ENCODE results near the gene RRP12.

Gene RRP12

GRCh38 chr10:97385565-97385964, 15.6 kb downstream of the RRP12 start:
- ChIA-PET POLR2A (no interaction called here), CTCF (interaction anchor here (0.6 kb wide), 2 partner anchors 52 to 59 kb away, joined by 4 to 7 read pairs; no protein-coding TSS in a partner anchor)
- TF ChIP-seq ARNT (IDR thresholded peaks at IDR 0.05) (no peak), SP1 (IDR thresholded peaks at IDR 0.05) (no peak), L3MBTL2 (conservative IDR thresholded peaks at IDR 0.05) (no peak), PKNOX1 (IDR thresholded peaks at IDR 0.05) (no peak), CTBP1 (IDR thresholded peaks at IDR 0.05; ENCODE audit: borderline replicate concordance) (no peak), ELF4 (IDR thresholded peaks at IDR 0.05) (no peak), ZNF384 (IDR thresholded peaks at IDR 0.05) (no peak), LEF1 (IDR thresholded peaks at IDR 0.05; ENCODE audit: borderline replicate concordance) (no peak), FOXK2 (IDR thresholded peaks at IDR 0.05) (no peak), HDGF (IDR thresholded peaks at IDR 0.05; ENCODE audit: borderline replicate concordance) (no peak), SUZ12 (IDR thresholded peaks at IDR 0.05) (no peak), FOXA1 (IDR thresholded peaks at IDR 0.05) (no peak), TARDBP (IDR thresholded peaks at IDR 0.05) (no peak), FOXM1 (IDR thresholded peaks at IDR 0.05; ENCODE audit: borderline replicate concordance) (no peak), BHLHE40 (IDR thresholded peaks at IDR 0.05; ENCODE audit: borderline replicate concordance) (no peak), NFRKB (IDR thresholded peaks at IDR 0.05) (no peak)
- DNase-seq (ENCODE audit: extremely low spot score): no peak

DNA sequence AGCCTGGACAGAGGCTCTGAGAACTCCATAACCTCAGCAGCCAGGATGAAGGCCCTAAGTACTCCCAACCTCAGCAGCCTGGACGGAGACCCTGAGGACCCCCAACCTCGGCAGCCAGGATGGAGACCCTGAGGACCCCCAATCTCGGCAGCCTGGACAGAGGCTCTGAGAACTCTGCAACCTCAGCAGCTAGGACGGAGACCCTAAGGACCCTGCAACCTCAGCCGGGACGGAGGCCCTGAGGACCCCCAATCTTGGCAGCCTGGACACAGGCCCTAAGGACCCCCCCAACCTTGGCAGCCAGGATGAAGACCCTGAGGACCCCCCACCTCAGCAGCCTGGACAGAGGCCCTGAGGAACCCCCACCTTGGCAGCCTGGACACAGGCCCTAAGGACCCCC, 16.5 kb downstream of the RRP12 start:
- DNase-seq (ENCODE audit: extremely low spot score): no peak
- POLR2A ChIA-PET: no interaction called here
- TF ChIP-seq FOXA1 (IDR thresholded peaks at IDR 0.05) (no peak), CTBP1 (IDR thresholded peaks at IDR 0.05; ENCODE audit: borderline replicate concordance) (no peak), L3MBTL2 (conservative IDR thresholded peaks at IDR 0.05) (no peak), NFRKB (IDR thresholded peaks at IDR 0.05) (no peak), FOXM1 (IDR thresholded peaks at IDR 0.05; ENCODE audit: borderline replicate concordance) (no peak), HDGF (IDR thresholded peaks at IDR 0.05; ENCODE audit: borderline replicate concordance) (no peak), LEF1 (IDR thresholded peaks at IDR 0.05; ENCODE audit: borderline replicate concordance) (no peak), ELF4 (IDR thresholded peaks at IDR 0.05) (no peak), TARDBP (IDR thresholded peaks at IDR 0.05) (no peak), ZNF384 (IDR thresholded peaks at IDR 0.05) (no peak), SP1 (IDR thresholded peaks at IDR 0.05) (no peak)
- CTCF ChIA-PET: no interaction called here

DNA sequence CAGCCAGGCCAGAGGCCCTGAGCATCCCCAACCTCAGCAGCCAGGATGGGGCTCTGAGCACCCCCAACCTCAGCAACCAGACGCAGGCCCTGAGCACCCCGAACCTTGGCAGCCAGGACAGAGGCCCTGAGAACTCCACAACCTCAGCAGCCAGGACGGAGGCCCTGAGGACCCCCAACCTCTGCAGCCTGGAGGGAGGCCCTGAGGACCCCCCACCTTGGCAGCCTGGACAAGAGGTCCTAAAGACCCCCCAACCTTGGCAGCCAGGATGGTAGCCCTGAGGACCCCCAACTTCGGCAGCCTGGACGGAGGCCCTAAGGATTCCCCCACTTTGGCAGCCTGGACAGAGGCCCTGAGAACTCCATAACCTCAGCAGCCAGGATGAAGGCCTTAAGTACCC, 17.0 kb downstream of the RRP12 start:
- no peak for DNase-seq (ENCODE audit: extremely low spot score)
- CTCF ChIA-PET: no interaction called here
- no peak for TF ChIP-seq TARDBP (IDR thresholded peaks at IDR 0.05)
- POLR2A ChIA-PET: no interaction called here

DNA sequence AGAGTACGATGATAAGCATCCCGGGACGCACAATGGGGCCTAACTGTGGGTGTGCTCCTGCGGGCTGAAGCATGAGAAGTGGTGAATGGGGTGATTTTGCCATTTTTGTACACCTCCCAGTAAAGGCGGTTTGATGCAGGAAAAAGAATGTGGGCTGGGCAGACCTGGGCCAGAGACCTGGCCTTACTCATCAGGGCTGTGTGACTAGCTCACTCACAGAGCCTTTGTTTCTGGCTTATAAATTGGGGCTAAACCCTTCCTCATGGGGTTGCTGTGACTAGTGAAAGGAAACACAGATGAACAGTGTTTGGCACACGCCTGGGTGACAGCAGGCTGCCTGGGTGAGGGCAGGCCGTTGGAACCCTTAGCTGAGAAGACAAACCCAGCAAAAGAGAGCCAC, 18.0 kb downstream of the RRP12 start:
- POLR2A ChIA-PET: no interaction called here
- no peak for DNase-seq (ENCODE audit: extremely low spot score)
- CTCF ChIA-PET: no interaction called here
- TF ChIP-seq ARNT (IDR thresholded peaks at IDR 0.05) (no peak), ELF4 (IDR thresholded peaks at IDR 0.05) (no peak), FOXA1 (IDR thresholded peaks at IDR 0.05) (no peak), SP1 (IDR thresholded peaks at IDR 0.05) (no peak), HDGF (IDR thresholded peaks at IDR 0.05; ENCODE audit: borderline replicate concordance) (no peak), SUZ12 (IDR thresholded peaks at IDR 0.05) (no peak), CTBP1 (IDR thresholded peaks at IDR 0.05; ENCODE audit: borderline replicate concordance) (no peak), FOXM1 (IDR thresholded peaks at IDR 0.05; ENCODE audit: borderline replicate concordance) (no peak), TARDBP (IDR thresholded peaks at IDR 0.05) (no peak), ZNF384 (IDR thresholded peaks at IDR 0.05) (no peak), NFRKB (IDR thresholded peaks at IDR 0.05) (no peak), L3MBTL2 (conservative IDR thresholded peaks at IDR 0.05) (no peak)

DNA sequence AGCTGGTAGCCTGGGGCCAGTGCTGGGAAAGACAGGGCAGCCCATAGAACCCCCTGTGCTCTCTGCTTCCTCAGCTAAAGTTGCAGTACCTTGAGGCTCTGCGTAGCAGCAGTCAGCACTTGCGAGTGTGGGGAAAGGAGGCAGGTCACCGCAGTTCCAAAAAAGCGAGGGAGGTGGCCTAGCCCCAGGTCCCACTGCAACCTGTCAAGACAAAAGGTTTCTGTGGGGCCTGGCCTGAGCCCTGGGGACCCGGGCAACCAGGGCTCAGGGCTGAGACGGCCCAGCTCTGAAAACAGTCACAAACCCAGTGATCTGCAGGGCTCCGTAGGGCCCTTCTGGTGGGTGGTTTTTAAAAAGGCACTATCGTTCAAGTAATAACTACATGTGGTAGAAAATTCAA, 19.5 kb downstream of the RRP12 start:
- CTCF ChIA-PET: no interaction called here
- POLR2A ChIA-PET: no interaction called here
- DNase-seq (ENCODE audit: extremely low spot score): no peak
- TF ChIP-seq ARNT (IDR thresholded peaks at IDR 0.05): no peak
- no peak for TF ChIP-seq HDGF (IDR thresholded peaks at IDR 0.05; ENCODE audit: borderline replicate concordance)
- no peak for TF ChIP-seq NFRKB (IDR thresholded peaks at IDR 0.05)
- no peak for TF ChIP-seq ZNF384 (IDR thresholded peaks at IDR 0.05)
- TF ChIP-seq ELF4 (IDR thresholded peaks at IDR 0.05): no peak
- no peak for TF ChIP-seq FOXA1 (IDR thresholded peaks at IDR 0.05)
- TF ChIP-seq FOXK2 (IDR thresholded peaks at IDR 0.05): no peak
- no peak for TF ChIP-seq SP1 (IDR thresholded peaks at IDR 0.05)
- no peak for TF ChIP-seq L3MBTL2 (conservative IDR thresholded peaks at IDR 0.05)
- TF ChIP-seq CTBP1 (IDR thresholded peaks at IDR 0.05; ENCODE audit: borderline replicate concordance): no peak
- TF ChIP-seq PKNOX1 (IDR thresholded peaks at IDR 0.05): no peak

GRCh38 chr10:97380516-97380915, 20.6 kb downstream of the RRP12 start:
- no peak for TF ChIP-seq NFRKB (IDR thresholded peaks at IDR 0.05)
- ChIA-PET CTCF (no interaction called here), POLR2A (no interaction called here)
- no peak for DNase-seq (ENCODE audit: extremely low spot score)

DNA sequence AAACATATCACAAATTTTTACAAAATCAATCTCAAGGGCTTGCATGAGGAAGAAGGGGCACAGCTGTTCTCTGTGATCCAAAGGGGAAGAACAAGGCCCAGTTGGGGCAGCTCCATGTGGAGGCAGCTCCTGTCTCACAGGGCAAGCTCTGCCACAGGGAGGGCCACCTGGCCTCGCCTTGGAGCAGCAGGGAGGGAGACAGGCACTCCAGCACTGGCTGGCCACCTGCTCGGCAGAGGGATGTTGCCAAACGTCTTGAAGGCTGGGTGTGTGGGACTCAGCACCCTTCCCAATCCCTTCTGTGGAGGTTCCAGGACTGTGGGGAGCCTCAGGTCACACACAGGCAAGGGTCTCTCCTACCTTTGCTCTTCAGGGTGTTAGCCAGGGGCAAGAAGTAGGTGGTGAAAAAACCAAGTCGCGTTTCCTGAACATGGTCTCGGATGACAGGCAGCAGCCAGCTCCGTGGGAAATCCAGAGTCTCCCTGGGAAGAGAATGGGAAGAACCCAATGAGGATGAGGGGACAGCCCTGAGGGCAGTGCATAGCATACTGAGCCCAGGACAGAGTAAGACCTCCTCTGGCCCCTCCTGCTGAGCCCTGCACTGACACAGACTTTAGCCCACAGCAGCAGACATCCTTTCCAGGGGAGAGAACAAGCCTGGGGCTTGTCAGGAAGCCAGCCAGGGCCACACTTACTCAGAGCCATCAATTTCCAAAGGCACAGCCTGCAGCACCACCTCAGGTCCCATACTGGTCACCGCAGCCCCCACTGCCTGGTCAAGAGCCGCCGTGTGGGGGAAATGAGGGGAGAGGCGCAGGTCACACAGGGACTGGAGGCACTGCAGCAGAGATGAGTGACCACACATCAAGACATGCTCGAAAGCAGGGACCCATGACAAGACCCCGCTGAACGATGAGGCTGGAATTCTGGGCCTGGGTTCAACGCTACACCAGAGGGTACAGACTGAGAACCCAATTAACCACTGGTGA, 21.9 kb downstream of the RRP12 start:
- CTCF ChIA-PET: no interaction called here

More for the DNA sequence above, 21.9 kb downstream of the RRP12 start:
- no peak for TF ChIP-seq ARNT (IDR thresholded peaks at IDR 0.05)
- no peak for TF ChIP-seq SP1 (IDR thresholded peaks at IDR 0.05)
- no peak for TF ChIP-seq LEF1 (IDR thresholded peaks at IDR 0.05; ENCODE audit: borderline replicate concordance)
- no peak for TF ChIP-seq CTBP1 (IDR thresholded peaks at IDR 0.05; ENCODE audit: borderline replicate concordance)
- no peak for DNase-seq (ENCODE audit: extremely low spot score)
- POLR2A ChIA-PET: no interaction called here
